Measurements from ENCODE around the gene NECAB2. TPM values are rescaled to one million over a fixed set of nuclear protein-coding genes. Genes with fewer than 3 reads are reported as not detected.
A peak's percentile ranks its signal among the peaks of the same experiment; 100 is the strongest.

Gene NECAB2
- total and polyA plus RNA-seq, 2 experiments from 2014 or later = 1.6 to 5.1 TPM

GRCh38 chr16:84044118-84044488 lies 76.1 kb downstream of the NECAB2 start:
- Mint-ChIP-seq H3K36me3 (ENCODE audit: low read depth) (no peaks in the 10 kb centered on the region), H3K27ac (no peak overlapping the region), H3K4me3 (no peak overlapping the region; the same call in 2 of the 3 replicates), H3K9me3 (no peaks in the 10 kb centered on the region; the same call in 2 of the 3 replicates), H3K27me3 (ENCODE audit: insufficient read depth, low read depth, poor library complexity) (peaks cover 19% of the 10 kb centered on the region), H3K4me1 (peaks cover 22% of the 10 kb centered on the region)
- no peaks in the 10 kb centered on the region for H4K20me1 ChIP-seq (replicated peaks; ENCODE audit: insufficient read depth)
- H2AFZ ChIP-seq = no peak overlapping the region
- H3K36me3 ChIP-seq (ENCODE audit: insufficient read depth) = no peaks in the 10 kb centered on the region
- no peak overlapping the region for H3K27ac ChIP-seq (ENCODE audit: low read depth)
- H3K9me2 ChIP-seq (ENCODE audit: insufficient read depth) = no peaks in the 10 kb centered on the region
- DNase-seq (ENCODE audit: low spot score) (peak; percentile 72), ATAC-seq (peak; percentile 59)
- H3K79me2 ChIP-seq (replicated peaks; ENCODE audit: insufficient read depth) = no peaks in the 10 kb centered on the region
- H3K4me3 ChIP-seq = no peak overlapping the region
- no peaks in the 10 kb centered on the region for H3F3A ChIP-seq (replicated peaks; ENCODE audit: low read depth)
- H3K4me2 ChIP-seq = no peak overlapping the region
- H3K27me3 ChIP-seq (ENCODE audit: insufficient read depth) = no peaks in the 10 kb centered on the region
- TF ChIP-seq CTCF (conservative IDR thresholded peaks at IDR 0.05; ENCODE audit: low read depth in 2 of 2) (peak; percentile 60 to 77), CREB1 (CRISPR knock-in tag; IDR thresholded peaks at IDR 0.05; ENCODE audit: low read depth) (no peak)
- H3K4me1 ChIP-seq (ENCODE audit: insufficient read depth) = peaks cover 7% of the 10 kb centered on the region; the same call in 1 of the 2 replicates

DNA sequence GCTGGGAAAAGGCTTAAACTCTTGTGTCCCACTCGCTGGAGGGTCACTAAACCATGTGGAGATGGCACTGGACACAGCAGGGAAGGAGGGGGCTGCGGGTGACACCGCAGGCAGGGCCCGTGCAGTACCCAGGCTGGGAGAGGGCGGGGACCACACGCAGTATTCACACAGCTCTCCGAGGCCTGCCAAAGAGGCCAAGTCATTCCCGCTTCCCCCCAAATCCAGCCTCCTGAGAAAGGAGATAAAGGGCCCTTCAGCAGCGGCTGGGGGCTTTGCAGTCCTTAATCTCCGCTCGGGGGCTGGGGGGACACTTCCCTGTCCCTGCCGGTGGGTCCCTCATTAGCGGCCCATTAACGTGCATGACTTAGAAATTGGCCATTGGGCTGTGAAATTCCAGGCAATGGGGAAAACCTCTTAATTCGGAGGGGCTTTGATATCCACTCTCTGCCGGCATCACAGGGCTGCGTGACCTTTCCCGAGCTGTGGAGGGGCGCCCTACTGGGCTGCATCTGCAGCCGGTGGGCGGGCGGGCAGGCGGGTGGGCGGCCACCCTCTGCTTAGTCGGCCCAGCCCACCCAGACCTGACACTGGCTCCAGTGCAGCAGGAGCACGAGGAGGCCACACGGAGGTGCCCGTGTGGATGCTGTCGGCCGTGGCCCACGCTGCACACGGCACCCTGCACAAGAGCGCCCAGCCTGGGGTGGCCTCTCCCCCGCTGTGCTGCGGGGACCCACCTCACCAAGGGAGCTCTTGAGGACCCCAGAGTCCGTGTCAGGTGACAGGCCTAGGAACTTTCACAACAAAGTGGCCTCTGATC lies 77.2 kb downstream of the NECAB2 start:
- Histone ChIP-seq H3K4me2 (no peak overlapping the region), H3K4me1 (ENCODE audit: insufficient read depth) (peaks cover 7% of the 10 kb centered on the region; the same call in 1 of the 2 replicates), H3F3A (replicated peaks; ENCODE audit: low read depth) (no peaks in the 10 kb centered on the region), H2AFZ (no peak overlapping the region), H3K9me2 (ENCODE audit: insufficient read depth) (no peaks in the 10 kb centered on the region), H3K27me3 (ENCODE audit: insufficient read depth) (no peaks in the 10 kb centered on the region), H3K4me3 (no peak overlapping the region), H3K79me2 (replicated peaks; ENCODE audit: insufficient read depth) (no peaks in the 10 kb centered on the region), H3K27ac (ENCODE audit: low read depth) (no peak overlapping the region), H4K20me1 (replicated peaks; ENCODE audit: insufficient read depth) (no peaks in the 10 kb centered on the region), H3K36me3 (ENCODE audit: insufficient read depth) (no peaks in the 10 kb centered on the region)
- Mint-ChIP-seq H3K27ac (no peak overlapping the region), H3K4me1 (peaks cover 22% of the 10 kb centered on the region), H3K36me3 (ENCODE audit: low read depth) (no peaks in the 10 kb centered on the region; the same call in 2 of the 3 replicates), H3K9me3 (no peaks in the 10 kb centered on the region; the same call in 1 of the 3 replicates), H3K27me3 (ENCODE audit: insufficient read depth, low read depth, poor library complexity) (peaks cover 23% of the 10 kb centered on the region), H3K4me3 (no peak overlapping the region)
- DNase-seq (ENCODE audit: low spot score) (no peak), ATAC-seq (no peak)
- TF ChIP-seq, protein P1, sequence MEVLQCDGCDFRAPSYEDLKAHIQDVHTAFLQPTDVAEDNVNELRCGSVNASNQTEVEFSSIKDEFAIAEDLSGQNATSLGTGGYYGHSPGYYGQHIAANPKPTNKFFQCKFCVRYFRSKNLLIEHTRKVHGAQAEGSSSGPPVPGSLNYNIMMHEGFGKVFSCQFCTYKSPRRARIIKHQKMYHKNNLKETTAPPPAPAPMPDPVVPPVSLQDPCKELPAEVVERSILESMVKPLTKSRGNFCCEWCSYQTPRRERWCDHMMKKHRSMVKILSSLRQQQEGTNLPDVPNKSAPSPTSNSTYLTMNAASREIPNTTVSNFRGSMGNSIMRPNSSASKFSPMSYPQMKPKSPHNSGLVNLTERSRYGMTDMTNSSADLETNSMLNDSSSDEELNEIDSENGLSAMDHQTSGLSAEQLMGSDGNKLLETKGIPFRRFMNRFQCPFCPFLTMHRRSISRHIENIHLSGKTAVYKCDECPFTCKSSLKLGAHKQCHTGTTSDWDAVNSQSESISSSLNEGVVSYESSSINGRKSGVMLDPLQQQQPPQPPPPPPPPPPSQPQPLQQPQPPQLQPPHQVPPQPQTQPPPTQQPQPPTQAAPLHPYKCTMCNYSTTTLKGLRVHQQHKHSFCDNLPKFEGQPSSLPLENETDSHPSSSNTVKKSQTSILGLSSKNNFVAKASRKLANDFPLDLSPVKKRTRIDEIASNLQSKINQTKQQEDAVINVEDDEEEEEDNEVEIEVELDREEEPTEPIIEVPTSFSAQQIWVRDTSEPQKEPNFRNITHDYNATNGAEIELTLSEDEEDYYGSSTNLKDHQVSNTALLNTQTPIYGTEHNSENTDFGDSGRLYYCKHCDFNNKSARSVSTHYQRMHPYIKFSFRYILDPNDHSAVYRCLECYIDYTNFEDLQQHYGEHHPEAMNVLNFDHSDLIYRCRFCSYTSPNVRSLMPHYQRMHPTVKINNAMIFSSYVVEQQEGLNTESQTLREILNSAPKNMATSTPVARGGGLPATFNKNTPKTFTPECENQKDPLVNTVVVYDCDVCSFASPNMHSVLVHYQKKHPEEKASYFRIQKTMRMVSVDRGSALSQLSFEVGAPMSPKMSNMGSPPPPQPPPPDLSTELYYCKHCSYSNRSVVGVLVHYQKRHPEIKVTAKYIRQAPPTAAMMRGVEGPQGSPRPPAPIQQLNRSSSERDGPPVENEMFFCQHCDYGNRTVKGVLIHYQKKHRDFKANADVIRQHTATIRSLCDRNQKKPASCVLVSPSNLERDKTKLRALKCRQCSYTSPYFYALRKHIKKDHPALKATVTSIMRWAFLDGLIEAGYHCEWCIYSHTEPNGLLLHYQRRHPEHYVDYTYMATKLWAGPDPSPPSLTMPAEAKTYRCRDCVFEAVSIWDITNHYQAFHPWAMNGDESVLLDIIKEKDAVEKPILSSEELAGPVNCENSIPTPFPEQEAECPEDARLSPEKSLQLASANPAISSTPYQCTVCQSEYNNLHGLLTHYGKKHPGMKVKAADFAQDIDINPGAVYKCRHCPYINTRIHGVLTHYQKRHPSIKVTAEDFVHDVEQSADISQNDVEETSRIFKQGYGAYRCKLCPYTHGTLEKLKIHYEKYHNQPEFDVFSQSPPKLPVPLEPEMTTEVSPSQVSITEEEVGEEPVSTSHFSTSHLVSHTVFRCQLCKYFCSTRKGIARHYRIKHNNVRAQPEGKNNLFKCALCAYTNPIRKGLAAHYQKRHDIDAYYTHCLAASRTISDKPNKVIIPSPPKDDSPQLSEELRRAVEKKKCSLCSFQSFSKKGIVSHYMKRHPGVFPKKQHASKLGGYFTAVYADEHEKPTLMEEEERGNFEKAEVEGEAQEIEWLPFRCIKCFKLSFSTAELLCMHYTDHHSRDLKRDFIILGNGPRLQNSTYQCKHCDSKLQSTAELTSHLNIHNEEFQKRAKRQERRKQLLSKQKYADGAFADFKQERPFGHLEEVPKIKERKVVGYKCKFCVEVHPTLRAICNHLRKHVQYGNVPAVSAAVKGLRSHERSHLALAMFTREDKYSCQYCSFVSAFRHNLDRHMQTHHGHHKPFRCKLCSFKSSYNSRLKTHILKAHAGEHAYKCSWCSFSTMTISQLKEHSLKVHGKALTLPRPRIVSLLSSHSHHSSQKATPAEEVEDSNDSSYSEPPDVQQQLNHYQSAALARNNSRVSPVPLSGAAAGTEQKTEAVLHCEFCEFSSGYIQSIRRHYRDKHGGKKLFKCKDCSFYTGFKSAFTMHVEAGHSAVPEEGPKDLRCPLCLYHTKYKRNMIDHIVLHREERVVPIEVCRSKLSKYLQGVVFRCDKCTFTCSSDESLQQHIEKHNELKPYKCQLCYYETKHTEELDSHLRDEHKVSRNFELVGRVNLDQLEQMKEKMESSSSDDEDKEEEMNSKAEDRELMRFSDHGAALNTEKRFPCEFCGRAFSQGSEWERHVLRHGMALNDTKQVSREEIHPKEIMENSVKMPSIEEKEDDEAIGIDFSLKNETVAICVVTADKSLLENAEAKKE (CRISPR knock-in tag; IDR thresholded peaks at IDR 0.05) = no peak

All from GM23338 (cell line).